Measurements from ENCODE around the gene PPP1R18.

Gene PPP1R18

GRCh38 chr6:30711758-30712380, 25.4 kb upstream of the PPP1R18 start:
- Histone ChIP-seq H2AK5ac (ENCODE audit: low read length) (no peak overlapping the region), H4K91ac (ENCODE audit: low read depth, low read length) (no peak overlapping the region), H3K9ac (ENCODE audit: low read length) (no peak overlapping the region), H3K27ac (ENCODE audit: low read depth, low read length) (no peak overlapping the region), H3K18ac (ENCODE audit: low read length) (no peak overlapping the region), H2BK12ac (ENCODE audit: low read length) (no peak overlapping the region), H2BK120ac (ENCODE audit: insufficient read depth, low read length, poor library complexity) (no peak overlapping the region), H3K4ac (ENCODE audit: low read depth, low read length) (no peak overlapping the region), H3K79me1 (ENCODE audit: low read length) (peaks cover 5% of the 10 kb centered on the region), H2AFZ (ENCODE audit: insufficient read depth, low read length, poor library complexity) (no peak overlapping the region), H3K4me1 (ENCODE audit: control insufficient read depth in 1 of 2, insufficient read depth in 2 of 2, low read length in 2 of 2) (peaks cover 2 to 5% of the 10 kb centered on the region in 2 experiments), H3K27me3 (ENCODE audit: insufficient read depth, low read length) (no peaks in the 10 kb centered on the region), H3K4me3 (ENCODE audit: low read depth, low read length) (no peak overlapping the region), H4K8ac (ENCODE audit: low read depth, low read length) (no peak overlapping the region), H3K23ac (ENCODE audit: low read length) (no peak overlapping the region), H3K14ac (ENCODE audit: low read length) (no peak overlapping the region), H4K12ac (ENCODE audit: low read depth, low read length) (no peak overlapping the region), H3K9me3 (ENCODE audit: insufficient read depth, low read depth, low read length) (no peaks in the 10 kb centered on the region), H2BK5ac (ENCODE audit: low read depth, low read length, poor library complexity) (no peak overlapping the region), H3K79me2 (ENCODE audit: control insufficient read depth, insufficient read depth, low read length, poor library complexity) (peaks cover 1% of the 10 kb centered on the region), H3K36me3 (ENCODE audit: control insufficient read depth in 1 of 2, insufficient read depth in 2 of 2, low read length in 2 of 2) (peaks cover 34 to 45% of the 10 kb centered on the region in 2 experiments), H3K4me2 (ENCODE audit: low read length) (no peak overlapping the region)
- DNase-seq = no peak
- no CpG with 5 or more reads among the region's 1 CpG for WGBS (ENCODE audit: extremely low coverage, insufficient coverage, insufficient read length)

- Histone ChIP-seq H3K9ac (ENCODE audit: low read length) (no peak overlapping the region), H4K12ac (ENCODE audit: low read depth, low read length) (no peak overlapping the region), H3K18ac (ENCODE audit: low read length) (no peak overlapping the region), H2AK5ac (ENCODE audit: low read length) (no peak overlapping the region), H4K91ac (ENCODE audit: low read depth, low read length) (no peak overlapping the region), H2BK12ac (ENCODE audit: low read length) (no peak overlapping the region), H3K27me3 (ENCODE audit: insufficient read depth, low read length) (no peaks in the 10 kb centered on the region), H3K36me3 (ENCODE audit: control insufficient read depth in 1 of 2, insufficient read depth in 2 of 2, low read length in 2 of 2) (peaks cover 48 to 56% of the 10 kb centered on the region in 2 experiments), H3K4me3 (ENCODE audit: low read depth, low read length) (no peak overlapping the region), H3K9me3 (ENCODE audit: insufficient read depth, low read depth, low read length) (no peaks in the 10 kb centered on the region), H3K14ac (ENCODE audit: low read length) (no peak overlapping the region), H3K4me1 (ENCODE audit: control insufficient read depth in 1 of 2, insufficient read depth in 2 of 2, low read length in 2 of 2) (peaks cover under 1 to 2% of the 10 kb centered on the region in 2 experiments), H3K27ac (ENCODE audit: low read depth, low read length) (no peak overlapping the region), H3K23ac (ENCODE audit: low read length) (no peak overlapping the region), H3K4ac (ENCODE audit: low read depth, low read length) (no peak overlapping the region), H2AFZ (ENCODE audit: insufficient read depth, low read length, poor library complexity) (no peak overlapping the region), H2BK120ac (ENCODE audit: insufficient read depth, low read length, poor library complexity) (no peak overlapping the region), H3K79me2 (ENCODE audit: control insufficient read depth, insufficient read depth, low read length, poor library complexity) (no peaks in the 10 kb centered on the region), H2BK5ac (ENCODE audit: low read depth, low read length, poor library complexity) (no peak overlapping the region), H4K8ac (ENCODE audit: low read depth, low read length) (no peak overlapping the region), H3K4me2 (ENCODE audit: low read length) (no peak overlapping the region), H3K79me1 (ENCODE audit: low read length) (no peaks in the 10 kb centered on the region)
- WGBS (ENCODE audit: extremely low coverage, insufficient coverage, insufficient read length) = no CpG with 5 or more reads among the region's 2 CpGs
- DNase-seq = no peak
Measured at GRCh38 chr6:30709101-30709868, 22.8 kb upstream of the PPP1R18 start.

DNA sequence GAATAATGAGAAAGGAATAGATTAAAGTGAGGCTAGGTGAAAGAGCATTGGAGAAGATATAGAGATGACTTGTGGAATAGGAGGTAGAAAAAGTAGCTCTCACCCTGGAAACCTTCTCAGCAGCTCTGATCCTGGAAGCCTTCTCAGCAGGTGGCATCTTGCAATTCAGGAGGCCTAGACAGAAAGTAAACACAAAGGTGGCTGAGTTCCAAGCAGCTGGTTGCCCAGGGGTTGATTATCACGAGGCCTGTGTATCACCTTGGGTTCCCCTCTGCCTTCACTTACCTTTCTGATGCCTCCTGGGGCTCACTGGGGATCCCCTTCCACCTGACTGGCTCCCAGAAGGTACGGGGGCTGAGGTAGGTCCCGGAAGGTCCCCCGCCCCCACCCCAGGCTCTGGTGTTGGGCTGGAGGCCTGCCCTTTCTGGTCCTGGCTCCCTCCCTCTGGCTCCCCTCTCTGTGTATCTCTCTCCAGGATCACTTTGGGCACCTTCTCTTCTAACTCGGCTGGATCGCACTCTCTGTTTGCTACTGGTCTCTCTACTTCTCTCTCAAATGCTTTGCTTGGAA, 20.9 kb upstream of the PPP1R18 start:
- WGBS (ENCODE audit: extremely low coverage, insufficient coverage, insufficient read length) = no CpG with 5 or more reads among the region's 6 CpGs
- Histone ChIP-seq H3K27me3 (ENCODE audit: insufficient read depth, low read length) (no peaks in the 10 kb centered on the region), H2BK5ac (ENCODE audit: low read depth, low read length, poor library complexity) (no peak overlapping the region), H3K79me1 (ENCODE audit: low read length) (no peaks in the 10 kb centered on the region), H3K9ac (ENCODE audit: low read length) (no peak overlapping the region), H4K91ac (ENCODE audit: low read depth, low read length) (no peak overlapping the region), H3K27ac (ENCODE audit: low read depth, low read length) (no peak overlapping the region), H3K14ac (ENCODE audit: low read length) (no peak overlapping the region), H3K9me3 (ENCODE audit: insufficient read depth, low read depth, low read length) (no peaks in the 10 kb centered on the region), H3K4me3 (ENCODE audit: low read depth, low read length) (no peak overlapping the region), H2BK12ac (ENCODE audit: low read length) (no peak overlapping the region), H2AFZ (ENCODE audit: insufficient read depth, low read length, poor library complexity) (no peak overlapping the region), H3K79me2 (ENCODE audit: control insufficient read depth, insufficient read depth, low read length, poor library complexity) (no peaks in the 10 kb centered on the region), H4K8ac (ENCODE audit: low read depth, low read length) (no peak overlapping the region), H3K23ac (ENCODE audit: low read length) (no peak overlapping the region), H2AK5ac (ENCODE audit: low read length) (no peak overlapping the region), H3K36me3 (ENCODE audit: control insufficient read depth in 1 of 2, insufficient read depth in 2 of 2, low read length in 2 of 2) (peaks cover 50 to 60% of the 10 kb centered on the region in 2 experiments), H3K4me1 (ENCODE audit: control insufficient read depth in 1 of 2, insufficient read depth in 2 of 2, low read length in 2 of 2) (peaks cover 2 to 13% of the 10 kb centered on the region in 2 experiments), H4K12ac (ENCODE audit: low read depth, low read length) (no peak overlapping the region), H3K4me2 (ENCODE audit: low read length) (no peak overlapping the region), H3K18ac (ENCODE audit: low read length) (no peak overlapping the region), H3K4ac (ENCODE audit: low read depth, low read length) (no peak overlapping the region), H2BK120ac (ENCODE audit: insufficient read depth, low read length, poor library complexity) (no peak overlapping the region)
- DNase-seq = no peak

- Histone ChIP-seq H3K18ac (ENCODE audit: low read length) (no peak overlapping the region), H2BK120ac (ENCODE audit: insufficient read depth, low read length, poor library complexity) (no peak overlapping the region), H3K4me2 (ENCODE audit: low read length) (no peak overlapping the region), H2BK5ac (ENCODE audit: low read depth, low read length, poor library complexity) (no peak overlapping the region), H3K9me3 (ENCODE audit: insufficient read depth, low read depth, low read length) (no peaks in the 10 kb centered on the region), H4K91ac (ENCODE audit: low read depth, low read length) (no peak overlapping the region), H3K23ac (ENCODE audit: low read length) (no peak overlapping the region), H3K4me1 (ENCODE audit: control insufficient read depth in 1 of 2, insufficient read depth in 2 of 2, low read length in 2 of 2) (peaks cover 3 to 13% of the 10 kb centered on the region in 2 experiments), H3K4ac (ENCODE audit: low read depth, low read length) (no peak overlapping the region), H4K8ac (ENCODE audit: low read depth, low read length) (no peak overlapping the region), H3K27me3 (ENCODE audit: insufficient read depth, low read length) (no peaks in the 10 kb centered on the region), H2AK5ac (ENCODE audit: low read length) (no peak overlapping the region), H3K4me3 (ENCODE audit: low read depth, low read length) (no peak overlapping the region), H3K79me1 (ENCODE audit: low read length) (no peaks in the 10 kb centered on the region), H3K79me2 (ENCODE audit: control insufficient read depth, insufficient read depth, low read length, poor library complexity) (no peaks in the 10 kb centered on the region), H2BK12ac (ENCODE audit: low read length) (no peak overlapping the region), H3K36me3 (ENCODE audit: control insufficient read depth in 1 of 2, insufficient read depth in 2 of 2, low read length in 2 of 2) (peaks cover 37 to 43% of the 10 kb centered on the region in 2 experiments), H3K9ac (ENCODE audit: low read length) (no peak overlapping the region), H3K14ac (ENCODE audit: low read length) (no peak overlapping the region), H4K12ac (ENCODE audit: low read depth, low read length) (no peak overlapping the region), H3K27ac (ENCODE audit: low read depth, low read length) (no peak overlapping the region), H2AFZ (ENCODE audit: insufficient read depth, low read length, poor library complexity) (no peak overlapping the region)
- no CpG with 5 or more reads among the region's 4 CpGs for WGBS (ENCODE audit: extremely low coverage, insufficient coverage, insufficient read length)
- DNase-seq = no peak
Measured at GRCh38 chr6:30705620-30706019, 19.2 kb upstream of the PPP1R18 start.

Measured in trophoblast cell (in vitro differentiated cells and primary cell).